Stimulated activated CD4-positive, alpha-beta T cell treated with anti-CD3 and anti-CD28 coated beads, Interleukin-1b, Interleukin-23, amount 100 ng/mL, for 4 hours (primary cell): ENCODE measurements around the gene DGCR6L.
"Not testable (repeated sequence)": the region's sequence is repeated elsewhere in the genome, so short reads cannot be mapped to it uniquely, and the experiment has no call there.

Experiments used
- DNase-seq, 2 donors: peaks; one replicate each; pipeline ENCODE4 v3.0.0-alpha.2; 2020; ENCODE audit warnings: low read depth in 2 of 2

The DGCR6L gene

GRCh38 chr22:20291604-20292063 is 28.2 kb downstream of the DGCR6L start:
- no peak for DNase-seq

- no peak for DNase-seq
Measured at GRCh38 chr22:20291249-20291586, 28.6 kb downstream of the DGCR6L start.

- DNase-seq = no peak
Measured at GRCh38 chr22:20290578-20291248, 29.1 kb downstream of the DGCR6L start.

GRCh38 chr22:20290045-20290392 is 29.8 kb downstream of the DGCR6L start:
- no peak for DNase-seq

- not testable (repeated sequence) for DNase-seq
Measured at GRCh38 chr22:20289182-20290044, 30.4 kb downstream of the DGCR6L start.

- not testable (repeated sequence) for DNase-seq
Measured at GRCh38 chr22:20286784-20287423, 33.0 kb downstream of the DGCR6L start.

- DNase-seq = not testable (repeated sequence)
Measured at GRCh38 chr22:20286312-20286660, 33.6 kb downstream of the DGCR6L start.

GRCh38 chr22:20285473-20286311 is 34.2 kb downstream of the DGCR6L start:
- DNase-seq = peak; percentile 68 to 79

- no peak for DNase-seq
Measured at GRCh38 chr22:20284471-20285086, 35.3 kb downstream of the DGCR6L start.

GRCh38 chr22:20283674-20284066 is 36.2 kb downstream of the DGCR6L start:
- no peak for DNase-seq

GRCh38 chr22:20282901-20283673 is 36.8 kb downstream of the DGCR6L start:
- no peak for DNase-seq

GRCh38 chr22:20281891-20282290 is 38.0 kb downstream of the DGCR6L start:
- no peak for DNase-seq

- not testable (repeated sequence) for DNase-seq
Measured at GRCh38 chr22:20281473-20281872, 38.4 kb downstream of the DGCR6L start.

GRCh38 chr22:20280866-20281265 is 39.0 kb downstream of the DGCR6L start:
- DNase-seq = no peak

- DNase-seq = not testable (repeated sequence)
Measured at GRCh38 chr22:20280163-20280562, 39.7 kb downstream of the DGCR6L start.

GRCh38 chr22:20279662-20280134 is 40.2 kb downstream of the DGCR6L start:
- DNase-seq = no peak

- DNase-seq = not testable (repeated sequence)
Measured at GRCh38 chr22:20278726-20279490, 41.0 kb downstream of the DGCR6L start.

- not testable (repeated sequence) for DNase-seq
Measured at GRCh38 chr22:20277936-20278635, 41.8 kb downstream of the DGCR6L start.

GRCh38 chr22:20276468-20276867 is 43.4 kb downstream of the DGCR6L start:
- no peak for DNase-seq
